Measurements from ENCODE around the gene OTOP1. TPM values are rescaled to one million over a fixed set of nuclear protein-coding genes. Genes with fewer than 3 reads are reported as not detected.

OTOP1 gene
- polyA plus RNA-seq, 1 donor from 2014 or later = 0.16 TPM

GRCh38 chr4:4185528-4185927 is 41.2 kb downstream of the OTOP1 start:
- Histone ChIP-seq H3K27me3 (ENCODE audit: insufficient read depth, low read depth, low read length) (no peaks in the 10 kb centered on the region), H3K36me3 (ENCODE audit: insufficient read depth, low read length) (no peaks in the 10 kb centered on the region), H3K27ac (ENCODE audit: low read length) (no peak overlapping the region), H2AFZ (ENCODE audit: low read depth, low read length) (no peak overlapping the region), H4K20me1 (ENCODE audit: insufficient read depth) (no peaks in the 10 kb centered on the region), H3K4me3 (ENCODE audit: low read length) (no peak overlapping the region), H3F3A (ENCODE audit: insufficient read depth, low read length, poor library complexity, severe bottlenecking) (no peaks in the 10 kb centered on the region), H3K9me3 (ENCODE audit: low read length) (no peaks in the 10 kb centered on the region), H3K4me2 (ENCODE audit: low read length) (no peak overlapping the region), H3K79me2 (replicated peaks; ENCODE audit: insufficient read depth, low read length) (no peaks in the 10 kb centered on the region), H3K9me2 (ENCODE audit: insufficient read depth, low read length) (no peaks in the 10 kb centered on the region), H3K9ac (ENCODE audit: low read length) (no peak overlapping the region)
- TF ChIP-seq REST (IDR thresholded peaks at IDR 0.05; ENCODE audit: borderline replicate concordance) (no peak), CTCF (IDR thresholded peaks at IDR 0.05; ENCODE audit: poor library complexity, severe bottlenecking) (no peak), TAF1 (IDR thresholded peaks at IDR 0.05; ENCODE audit: low read depth) (no peak), EP300 (conservative IDR thresholded peaks at IDR 0.05; ENCODE audit: poor library complexity, severe bottlenecking) (no peak), EZH2 (IDR thresholded peaks at IDR 0.05; ENCODE audit: borderline replicate concordance, insufficient read depth, low read length, poor library complexity, severe bottlenecking) (no peak), MXI1 (conservative IDR thresholded peaks at IDR 0.05; ENCODE audit: poor library complexity, severe bottlenecking) (no peak), SMC3 (conservative IDR thresholded peaks at IDR 0.05; ENCODE audit: poor library complexity) (no peak), RAD21 (conservative IDR thresholded peaks at IDR 0.05) (no peak), POLR2AphosphoS5 (IDR thresholded peaks at IDR 0.05) (no peak)

- no peak overlapping the region for H3K4me2 ChIP-seq (ENCODE audit: low read length)
- no peak overlapping the region for H3K4me3 ChIP-seq (ENCODE audit: low read length)
- no peaks in the 10 kb centered on the region for H3K27me3 ChIP-seq (ENCODE audit: insufficient read depth, low read depth, low read length)
- H4K20me1 ChIP-seq (ENCODE audit: insufficient read depth) = no peaks in the 10 kb centered on the region
- H3K9me3 ChIP-seq (ENCODE audit: low read length) = no peaks in the 10 kb centered on the region
- H3K9ac ChIP-seq (ENCODE audit: low read length) = no peak overlapping the region
- TF ChIP-seq TAF1 (IDR thresholded peaks at IDR 0.05; ENCODE audit: low read depth) (no peak), POLR2AphosphoS5 (IDR thresholded peaks at IDR 0.05) (no peak), CTCF (IDR thresholded peaks at IDR 0.05; ENCODE audit: poor library complexity, severe bottlenecking) (peak; percentile 34)
- no peak overlapping the region for H2AFZ ChIP-seq (ENCODE audit: low read depth, low read length)
- no peaks in the 10 kb centered on the region for H3K9me2 ChIP-seq (ENCODE audit: insufficient read depth, low read length)
- no peaks in the 10 kb centered on the region for H3K79me2 ChIP-seq (replicated peaks; ENCODE audit: insufficient read depth, low read length)
- H3F3A ChIP-seq (ENCODE audit: insufficient read depth, low read length, poor library complexity, severe bottlenecking) = no peaks in the 10 kb centered on the region
- no peak overlapping the region for H3K27ac ChIP-seq (ENCODE audit: low read length)
- H3K36me3 ChIP-seq (ENCODE audit: insufficient read depth, low read length) = no peaks in the 10 kb centered on the region
Measured at GRCh38 chr4:4182835-4183568, 43.7 kb downstream of the OTOP1 start.

Data from neural cell (in vitro differentiated cells).